Natural killer cell (primary cell): ENCODE results near the gene SMIM32. TPM values are rescaled to one million over a fixed set of nuclear protein-coding genes. Genes with fewer than 3 reads are reported as not detected.

Source experiments
- ATAC-seq, 3 donors: fragments of 150-1000 bp in 2 of 3; fragments of 200-7000 bp in 1 of 3; cut with Tn5 transposase; 1 replicate in 1 of 3; 2 replicates in 2 of 3; pipeline ENCODE4 v1.10.0; 2021; ENCODE audit warnings: mild to moderate bottlenecking in 2 of 3, moderate library complexity in 2 of 3
- DNase-seq, 2 donors: peaks; one replicate each; pipeline versions ENCODE4 v3.0.0 to v3.0.0-alpha.2; 2013 to 2021; ENCODE audit warnings: mixed read lengths in 1 of 2
- H3K27ac ChIP-seq: one replicate; pipeline ENCODE4 v1.5.1; 2013; ENCODE audit warnings: mild to moderate bottlenecking, low read length
- H3K27me3 ChIP-seq: one replicate; pipeline ENCODE4 v1.6.1; 2013; ENCODE audit warnings: low read length; ENCODE audit not compliant: control insufficient read depth, insufficient read depth
- H3K36me3 ChIP-seq: one replicate; pipeline ENCODE4 v1.6.1; 2013; ENCODE audit warnings: low read length; ENCODE audit not compliant: control insufficient read depth, insufficient read depth
- H3K4me1 ChIP-seq: one replicate; pipeline ENCODE4 v1.6.1; 2013; ENCODE audit warnings: low read length; ENCODE audit not compliant: control insufficient read depth, insufficient read depth
- H3K4me3 ChIP-seq: one replicate; pipeline ENCODE4 v1.5.1; 2013; ENCODE audit warnings: low read length
- H3K9me3 ChIP-seq: one replicate; pipeline ENCODE4 v1.6.1; 2013; ENCODE audit warnings: low read length; ENCODE audit not compliant: control insufficient read depth, insufficient read depth
- H3K27ac Mint-ChIP-seq, 2 donors: one replicate each; pipeline ENCODE4 v1.8.0; 2022; ENCODE audit warnings: mild to moderate bottlenecking in 2 of 2, mixed read lengths in 2 of 2, moderate library complexity in 1 of 2
- H3K27me3 Mint-ChIP-seq, 2 donors: one replicate each; pipeline ENCODE4 v1.8.0; 2022; ENCODE audit warnings: low read depth in 2 of 2, mixed read lengths in 2 of 2
- H3K36me3 Mint-ChIP-seq: one replicate; pipeline ENCODE4 v1.8.0; 2022; ENCODE audit warnings: mixed read lengths
- H3K4me1 Mint-ChIP-seq, 2 donors: one replicate each; pipeline ENCODE4 v1.8.0; 2022; ENCODE audit warnings: mixed read lengths in 2 of 2
- H3K4me3 Mint-ChIP-seq: one replicate; pipeline ENCODE4 v1.8.0; 2022; ENCODE audit warnings: mild to moderate bottlenecking, moderate library complexity, mixed read lengths
- H3K9me3 Mint-ChIP-seq, 2 donors: one replicate each; pipeline ENCODE4 v1.8.0; 2022; ENCODE audit warnings: mixed read lengths in 2 of 2
- WGBS: methylation state at CpG from one replicate; pipeline ENCODE4 v1.1.7; 2013; ENCODE audit warnings: missing lambda C conversion rate; ENCODE audit not compliant: insufficient coverage; 5-methylcytosine and 5-hydroxymethylcytosine counted together
- intact Hi-C: fragments of 100-400 bp; cut with micrococcal nuclease; formaldehyde crosslinking; loops from one replicate; pipeline ENCODE4 v1.14.2; 2022
- total RNA-seq, 4 donors: library from RNA; stranded (reverse); fragments of 120-200 nt in 1 of 4; gene quantifications; one replicate each; pipeline versions ENCODE4 v1.2.3 to v1.2.4, GENCODE V29; 2013 to 2022
- TF ChIP-seq, protein P1 (sequence below): fragments of 200-600 bp; IDR thresholded peaks from one replicate; pipeline ENCODE4 v1.8.0; 2022; ENCODE audit warnings: antibody characterized with exemption

Gene SMIM32
- total RNA-seq, 3 donors from 2014 or later (not counting 1 experiment from before 2014, with no cell fraction given) = not detected

DNA sequence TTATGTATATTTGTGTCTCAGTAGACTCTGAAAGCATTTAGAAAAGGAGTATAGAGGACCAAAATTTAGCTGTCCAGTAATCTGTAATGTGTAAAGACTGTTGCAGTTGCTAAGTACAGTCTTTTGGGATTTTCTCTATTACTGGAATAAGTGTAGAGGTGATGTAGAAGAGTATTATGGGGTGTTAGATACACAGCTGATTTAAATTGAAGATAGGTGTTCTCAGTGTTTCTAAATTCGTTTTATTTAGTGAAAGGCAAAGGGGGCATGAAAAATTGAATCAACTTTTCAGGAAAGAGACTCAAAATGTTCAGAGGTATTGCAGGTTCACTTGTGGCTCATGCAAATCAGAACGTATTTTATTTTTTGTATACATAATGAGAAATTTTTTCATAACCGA lies 46.8 kb downstream of the SMIM32 start:
- TF ChIP-seq, protein P1, sequence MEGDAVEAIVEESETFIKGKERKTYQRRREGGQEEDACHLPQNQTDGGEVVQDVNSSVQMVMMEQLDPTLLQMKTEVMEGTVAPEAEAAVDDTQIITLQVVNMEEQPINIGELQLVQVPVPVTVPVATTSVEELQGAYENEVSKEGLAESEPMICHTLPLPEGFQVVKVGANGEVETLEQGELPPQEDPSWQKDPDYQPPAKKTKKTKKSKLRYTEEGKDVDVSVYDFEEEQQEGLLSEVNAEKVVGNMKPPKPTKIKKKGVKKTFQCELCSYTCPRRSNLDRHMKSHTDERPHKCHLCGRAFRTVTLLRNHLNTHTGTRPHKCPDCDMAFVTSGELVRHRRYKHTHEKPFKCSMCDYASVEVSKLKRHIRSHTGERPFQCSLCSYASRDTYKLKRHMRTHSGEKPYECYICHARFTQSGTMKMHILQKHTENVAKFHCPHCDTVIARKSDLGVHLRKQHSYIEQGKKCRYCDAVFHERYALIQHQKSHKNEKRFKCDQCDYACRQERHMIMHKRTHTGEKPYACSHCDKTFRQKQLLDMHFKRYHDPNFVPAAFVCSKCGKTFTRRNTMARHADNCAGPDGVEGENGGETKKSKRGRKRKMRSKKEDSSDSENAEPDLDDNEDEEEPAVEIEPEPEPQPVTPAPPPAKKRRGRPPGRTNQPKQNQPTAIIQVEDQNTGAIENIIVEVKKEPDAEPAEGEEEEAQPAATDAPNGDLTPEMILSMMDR = no peak
- H3K4me1 Mint-ChIP-seq = peaks cover 28 to 35% of the 10 kb centered on the region in 2 donors
- no peak overlapping the region for H3K27ac Mint-ChIP-seq
- Histone ChIP-seq H3K9me3 (no peaks in the 10 kb centered on the region), H3K4me1 (no peaks in the 10 kb centered on the region), H3K4me3 (no peak overlapping the region), H3K36me3 (no peaks in the 10 kb centered on the region), H3K27me3 (no peaks in the 10 kb centered on the region), H3K27ac (no peak overlapping the region)
- no peak overlapping the region for H3K4me3 Mint-ChIP-seq
- H3K27me3 Mint-ChIP-seq = no peaks in the 10 kb centered on the region
- ATAC-seq (no peak), DNase-seq (no peak)
- H3K9me3 Mint-ChIP-seq = no peaks in the 10 kb centered on the region
- no peaks in the 10 kb centered on the region for H3K36me3 Mint-ChIP-seq
- intact Hi-C loops = no loop called here
- 80% methylated on average over 2 of the region's 3 CpGs for WGBS

DNA sequence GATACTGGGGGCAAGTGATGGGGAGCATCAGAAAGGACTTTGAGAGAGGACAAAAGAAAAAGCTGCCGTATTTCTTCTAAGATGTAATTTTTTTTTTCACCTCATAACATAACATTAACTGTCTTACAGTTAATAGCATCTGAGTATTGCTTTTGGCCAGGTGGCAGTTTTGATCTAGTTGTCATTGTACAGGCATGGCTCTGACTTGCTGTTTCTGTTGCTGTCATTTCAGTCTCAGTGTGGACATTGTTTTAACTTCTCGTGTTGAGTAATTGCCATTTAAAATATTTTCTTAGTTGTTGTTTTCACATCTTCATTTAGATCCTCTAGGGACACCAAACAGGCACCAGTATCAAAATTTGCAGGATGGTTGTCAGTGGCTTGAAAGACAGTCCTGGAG lies 47.9 kb downstream of the SMIM32 start:
- Histone ChIP-seq H3K9me3 (no peaks in the 10 kb centered on the region), H3K4me1 (no peaks in the 10 kb centered on the region), H3K4me3 (no peak overlapping the region), H3K27me3 (no peaks in the 10 kb centered on the region), H3K27ac (no peak overlapping the region), H3K36me3 (no peaks in the 10 kb centered on the region)
- no CpG with 5 or more reads among the region's 2 CpGs for WGBS
- Mint-ChIP-seq H3K27me3 (no peaks in the 10 kb centered on the region), H3K4me3 (no peak overlapping the region), H3K36me3 (no peaks in the 10 kb centered on the region), H3K9me3 (no peaks in the 10 kb centered on the region), H3K27ac (no peak overlapping the region), H3K4me1 (peaks cover 18 to 25% of the 10 kb centered on the region in 2 donors)
- intact Hi-C loops = no loop called here
- DNase-seq (no peak), ATAC-seq (no peak)
- TF ChIP-seq, protein P1 = no peak

DNA sequence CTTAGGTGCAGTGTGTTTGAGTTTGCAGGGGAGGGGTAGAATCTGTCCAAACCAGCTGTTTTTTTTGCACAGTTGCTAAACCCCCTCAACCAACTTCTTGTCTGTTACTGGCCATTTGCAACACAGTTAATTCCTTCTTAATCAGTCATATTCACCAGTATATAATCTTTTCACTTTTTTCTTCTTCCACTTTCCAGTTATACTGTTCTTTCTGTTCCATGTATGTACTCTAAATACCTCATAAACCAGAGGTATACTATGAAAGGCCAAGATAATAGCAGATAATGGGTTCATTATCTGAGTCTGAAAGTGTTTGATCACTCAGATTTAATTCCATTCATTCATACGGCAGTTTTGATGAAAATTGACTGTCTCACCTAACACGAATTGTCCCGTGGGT lies 49.2 kb downstream of the SMIM32 start:
- intact Hi-C loops = no loop called here
- ATAC-seq = no peak
- DNase-seq = no peak
- no peaks in the 10 kb centered on the region for H3K36me3 ChIP-seq
- 100% methylated on average over 2 of the region's 3 CpGs for WGBS
- no peaks in the 10 kb centered on the region for H3K36me3 Mint-ChIP-seq
- no peak overlapping the region for H3K27ac ChIP-seq
- no peak overlapping the region for H3K4me3 Mint-ChIP-seq
- H3K9me3 Mint-ChIP-seq = no peaks in the 10 kb centered on the region
- H3K4me3 ChIP-seq = no peak overlapping the region
- H3K27me3 Mint-ChIP-seq = no peaks in the 10 kb centered on the region
- peaks cover 15 to 28% of the 10 kb centered on the region in 2 donors for H3K4me1 Mint-ChIP-seq
- no peak overlapping the region for H3K27ac Mint-ChIP-seq
- TF ChIP-seq, protein P1 = no peak
- H3K9me3 ChIP-seq = no peaks in the 10 kb centered on the region
- H3K27me3 ChIP-seq = no peaks in the 10 kb centered on the region
- no peaks in the 10 kb centered on the region for H3K4me1 ChIP-seq

DNA sequence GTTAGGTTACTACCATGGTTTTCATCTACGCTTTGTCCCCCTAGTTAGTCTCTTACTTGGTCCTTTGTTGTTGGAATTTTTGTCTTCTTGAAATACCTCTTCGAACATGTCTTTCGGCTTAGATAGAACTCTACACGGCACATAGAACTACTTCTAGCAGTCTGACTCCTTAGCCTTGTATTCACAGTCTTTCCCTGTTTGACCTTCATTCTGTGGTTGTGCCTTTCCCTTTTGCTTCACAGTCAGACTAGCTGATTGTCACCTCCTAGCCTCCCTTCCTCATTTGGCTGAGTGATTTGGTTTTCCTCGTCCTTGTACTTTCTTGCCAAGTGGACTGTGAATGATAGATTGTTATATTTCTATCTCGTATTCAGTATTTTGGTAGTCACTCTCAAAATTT lies 49.6 kb downstream of the SMIM32 start:
- H3K27me3 ChIP-seq = no peaks in the 10 kb centered on the region
- no peak overlapping the region for H3K27ac Mint-ChIP-seq
- H3K4me3 Mint-ChIP-seq = no peak overlapping the region
- no peaks in the 10 kb centered on the region for H3K36me3 ChIP-seq
- WGBS = 96% methylated on average over 4 of the region's 6 CpGs
- H3K27ac ChIP-seq = no peak overlapping the region
- no peaks in the 10 kb centered on the region for H3K36me3 Mint-ChIP-seq
- H3K4me3 ChIP-seq = no peak overlapping the region
- H3K9me3 Mint-ChIP-seq = no peaks in the 10 kb centered on the region
- no peaks in the 10 kb centered on the region for H3K4me1 ChIP-seq
- no peaks in the 10 kb centered on the region for H3K27me3 Mint-ChIP-seq
- peaks cover 15 to 30% of the 10 kb centered on the region in 2 donors for H3K4me1 Mint-ChIP-seq
- no peaks in the 10 kb centered on the region for H3K9me3 ChIP-seq
- no peak for DNase-seq
- intact Hi-C loops = no loop called here
- TF ChIP-seq, protein P1 = no peak
- ATAC-seq = no peak
